ENCODE data around the gene MYL10. TPM values are rescaled to one million over a fixed set of nuclear protein-coding genes. Genes with fewer than 3 reads are reported as not detected.
"Not testable (repeated sequence)": the region's sequence is repeated elsewhere in the genome, so short reads cannot be mapped to it uniquely, and the experiment has no call there.

MYL10 gene
- total RNA-seq, 1 experiment from 2014 or later = not detected

DNA sequence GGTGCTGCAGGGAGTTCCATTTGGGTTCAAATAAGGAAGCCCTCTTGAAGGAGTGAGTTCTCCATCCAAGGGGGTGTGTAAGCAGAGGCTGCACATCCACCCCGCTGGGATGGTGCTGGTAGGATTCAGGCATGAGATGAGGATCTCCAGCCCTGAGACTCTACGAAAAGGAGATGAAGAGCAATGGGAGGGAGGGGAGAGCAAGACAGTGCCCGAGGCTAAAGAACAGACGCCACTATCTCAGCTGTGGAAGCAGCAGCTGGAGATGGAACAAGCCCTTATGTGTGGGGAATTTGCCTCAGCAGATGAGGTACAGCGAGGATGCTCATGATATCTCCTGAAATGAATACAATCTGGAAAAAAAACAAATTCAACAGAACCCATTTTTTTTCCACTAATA is 28.1 kb upstream of the MYL10 start:
- Histone ChIP-seq H2AFZ (no peak overlapping the region), H3K4me2 (no peak overlapping the region), H3K4me3 (no peak overlapping the region), H3K79me2 (ENCODE audit: low read depth) (no peaks in the 10 kb centered on the region), H3K9me2 (ENCODE audit: insufficient read depth) (no peaks in the 10 kb centered on the region), H3K4me1 (replicated peaks; ENCODE audit: insufficient read depth) (no peaks in the 10 kb centered on the region), H3K27ac (no peak overlapping the region), H3F3A (ENCODE audit: insufficient read depth, low read depth) (0 out of 2 replicates have a peak, but pooled peaks cover 4% of the 10 kb centered on the region), H4K20me1 (ENCODE audit: insufficient read depth) (no peaks in the 10 kb centered on the region), H3K9me3 (ENCODE audit: insufficient read depth, low read depth) (no peaks in the 10 kb centered on the region), H3K36me3 (ENCODE audit: low read depth) (no peaks in the 10 kb centered on the region), H3K27me3 (ENCODE audit: insufficient read depth, low read depth) (peaks cover 17% of the 10 kb centered on the region; the same call in 1 of the 2 replicates)
- no peak for DNase-seq
- no peak for TF ChIP-seq EZH2 (IDR thresholded peaks at IDR 0.05; ENCODE audit: low read depth)
- TF ChIP-seq, protein P1, sequence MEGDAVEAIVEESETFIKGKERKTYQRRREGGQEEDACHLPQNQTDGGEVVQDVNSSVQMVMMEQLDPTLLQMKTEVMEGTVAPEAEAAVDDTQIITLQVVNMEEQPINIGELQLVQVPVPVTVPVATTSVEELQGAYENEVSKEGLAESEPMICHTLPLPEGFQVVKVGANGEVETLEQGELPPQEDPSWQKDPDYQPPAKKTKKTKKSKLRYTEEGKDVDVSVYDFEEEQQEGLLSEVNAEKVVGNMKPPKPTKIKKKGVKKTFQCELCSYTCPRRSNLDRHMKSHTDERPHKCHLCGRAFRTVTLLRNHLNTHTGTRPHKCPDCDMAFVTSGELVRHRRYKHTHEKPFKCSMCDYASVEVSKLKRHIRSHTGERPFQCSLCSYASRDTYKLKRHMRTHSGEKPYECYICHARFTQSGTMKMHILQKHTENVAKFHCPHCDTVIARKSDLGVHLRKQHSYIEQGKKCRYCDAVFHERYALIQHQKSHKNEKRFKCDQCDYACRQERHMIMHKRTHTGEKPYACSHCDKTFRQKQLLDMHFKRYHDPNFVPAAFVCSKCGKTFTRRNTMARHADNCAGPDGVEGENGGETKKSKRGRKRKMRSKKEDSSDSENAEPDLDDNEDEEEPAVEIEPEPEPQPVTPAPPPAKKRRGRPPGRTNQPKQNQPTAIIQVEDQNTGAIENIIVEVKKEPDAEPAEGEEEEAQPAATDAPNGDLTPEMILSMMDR (conservative IDR thresholded peaks at IDR 0.05) = no peak
- ChIA-PET CTCF (no interaction called here), POLR2A (ENCODE audit: unreplicated experiment) (no interaction called here)
- BruUV-seq (replicated peaks) = no TSS peak
- intact Hi-C loops (cut with micrococcal nuclease; ENCODE audit: unreplicated experiment) = no loop called here

DNA sequence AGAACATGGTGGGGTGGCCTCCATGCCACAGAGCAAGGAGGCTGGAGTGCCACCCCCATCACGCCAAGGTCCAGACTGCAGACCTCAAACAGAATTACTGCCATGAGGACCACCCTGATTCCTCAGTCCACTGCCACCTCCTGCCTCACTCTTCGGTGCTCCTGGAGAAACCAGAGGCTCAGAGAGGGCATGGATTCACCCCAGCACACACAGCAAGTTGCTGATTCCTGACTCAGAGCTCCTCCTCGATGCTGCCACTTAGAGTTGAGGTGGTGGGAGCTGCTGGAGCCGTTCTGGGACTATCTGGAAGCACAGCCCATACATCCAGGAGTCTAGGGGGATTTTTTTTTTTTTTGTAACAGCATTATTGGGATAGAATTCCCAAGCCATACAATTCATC is 22.0 kb upstream of the MYL10 start:
- Histone ChIP-seq H4K20me1 (ENCODE audit: insufficient read depth) (no peaks in the 10 kb centered on the region), H3K4me2 (peak overlapping the region; percentile 48), H3K4me3 (peak overlapping the region; percentile 17; the same call in 1 of the 2 replicates), H3K4me1 (replicated peaks; ENCODE audit: insufficient read depth) (no peaks in the 10 kb centered on the region), H2AFZ (no peak overlapping the region), H3K9me3 (ENCODE audit: insufficient read depth, low read depth) (no peaks in the 10 kb centered on the region), H3K79me2 (ENCODE audit: low read depth) (no peaks in the 10 kb centered on the region), H3K36me3 (ENCODE audit: low read depth) (no peaks in the 10 kb centered on the region), H3K9me2 (ENCODE audit: insufficient read depth) (no peaks in the 10 kb centered on the region), H3K27me3 (ENCODE audit: insufficient read depth, low read depth) (peaks cover 14% of the 10 kb centered on the region; the same call in 1 of the 2 replicates), H3K27ac (no peak overlapping the region), H3F3A (ENCODE audit: insufficient read depth, low read depth) (no peaks in the 10 kb centered on the region)
- DNase-seq = no peak
- CTCF ChIA-PET = interaction anchor here (1.0 kb wide), 1 partner anchor 109 kb away, joined by 3 read pairs; no protein-coding TSS in a partner anchor
- TF ChIP-seq EZH2 (IDR thresholded peaks at IDR 0.05; ENCODE audit: low read depth) = no peak
- TF ChIP-seq, protein P1 (conservative IDR thresholded peaks at IDR 0.05) = no peak
- intact Hi-C loops (cut with micrococcal nuclease; ENCODE audit: unreplicated experiment) = no loop called here
- BruUV-seq (replicated peaks) = no TSS peak
- POLR2A ChIA-PET (ENCODE audit: unreplicated experiment) = no interaction called here

DNA sequence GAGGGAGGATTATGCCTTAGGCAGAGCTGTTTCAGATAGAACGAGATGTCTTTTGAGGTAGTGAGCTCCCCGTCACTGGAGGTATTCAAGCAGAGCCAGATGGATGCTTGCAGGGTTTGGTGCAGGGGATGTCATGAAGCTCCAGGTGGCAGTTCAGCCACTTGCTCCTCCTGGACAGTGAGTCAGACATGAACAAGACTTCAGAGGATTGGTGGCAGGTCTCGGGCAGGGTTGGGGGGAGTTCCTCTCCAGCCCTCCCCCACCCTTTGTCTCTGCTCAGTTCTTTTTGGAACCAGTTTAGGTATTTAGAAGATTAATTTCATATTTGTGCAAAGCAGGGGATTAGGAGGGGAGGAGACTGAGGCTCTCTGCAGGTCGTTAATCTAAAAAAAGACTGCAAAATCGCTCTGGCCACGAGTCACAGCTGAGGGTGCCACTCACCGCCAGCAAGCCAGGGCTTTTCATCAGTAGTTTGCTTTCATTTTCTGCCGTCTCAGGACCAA is 21.5 kb upstream of the MYL10 start:
- no peaks in the 10 kb centered on the region for H3K9me2 ChIP-seq (ENCODE audit: insufficient read depth)
- peak overlapping the region; percentile 17; the same call in 1 of the 2 replicates for H3K4me3 ChIP-seq
- no peaks in the 10 kb centered on the region for H3K79me2 ChIP-seq (ENCODE audit: low read depth)
- H4K20me1 ChIP-seq (ENCODE audit: insufficient read depth) = no peaks in the 10 kb centered on the region
- H3K36me3 ChIP-seq (ENCODE audit: low read depth) = no peaks in the 10 kb centered on the region
- ChIA-PET POLR2A (ENCODE audit: unreplicated experiment) (no interaction called here), CTCF (no interaction called here)
- no peaks in the 10 kb centered on the region for H3K9me3 ChIP-seq (ENCODE audit: insufficient read depth, low read depth)
- H3K27me3 ChIP-seq (ENCODE audit: insufficient read depth, low read depth) = peaks cover 12% of the 10 kb centered on the region; the same call in 1 of the 2 replicates
- TF ChIP-seq, protein P1 (conservative IDR thresholded peaks at IDR 0.05) = no peak
- TF ChIP-seq EZH2 (IDR thresholded peaks at IDR 0.05; ENCODE audit: low read depth) = no peak
- no peak overlapping the region for H2AFZ ChIP-seq
- no peaks in the 10 kb centered on the region for H3K4me1 ChIP-seq (replicated peaks; ENCODE audit: insufficient read depth)
- H3F3A ChIP-seq (ENCODE audit: insufficient read depth, low read depth) = no peaks in the 10 kb centered on the region
- no TSS peak for BruUV-seq (replicated peaks)
- intact Hi-C loops (cut with micrococcal nuclease; ENCODE audit: unreplicated experiment) = no loop called here
- H3K27ac ChIP-seq = no peak overlapping the region
- no peak for DNase-seq
- peak overlapping the region; percentile 48 for H3K4me2 ChIP-seq

DNA sequence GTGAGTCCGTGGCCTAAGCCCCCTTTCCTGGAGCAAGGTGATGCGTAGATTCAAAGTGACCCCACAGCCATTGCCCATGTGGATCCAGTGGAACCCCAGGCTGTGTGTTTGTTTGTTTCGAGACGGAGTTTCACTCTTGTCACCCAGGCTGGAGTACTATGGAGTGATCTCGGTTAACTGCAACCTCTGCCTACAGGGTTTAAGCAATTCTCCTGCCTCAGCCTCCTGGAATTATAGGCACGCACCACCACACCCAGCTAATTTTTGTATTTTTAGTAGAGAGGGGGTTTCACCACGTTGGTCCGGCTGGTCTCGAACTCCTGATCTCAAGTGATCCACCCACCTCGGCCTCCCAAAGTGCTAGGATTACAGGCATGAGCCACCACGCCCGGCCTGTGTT is 18.8 kb upstream of the MYL10 start:
- H3K4me2 ChIP-seq; H3K27me3 ChIP-seq (ENCODE audit: insufficient read depth, low read depth); H3F3A ChIP-seq (ENCODE audit: insufficient read depth, low read depth); DNase-seq; POLR2A ChIA-PET (ENCODE audit: unreplicated experiment); BruUV-seq (replicated peaks); H3K36me3 ChIP-seq (ENCODE audit: low read depth); H3K27ac ChIP-seq; intact Hi-C loops (cut with micrococcal nuclease; ENCODE audit: unreplicated experiment); H2AFZ ChIP-seq; H4K20me1 ChIP-seq (ENCODE audit: insufficient read depth); H3K4me3 ChIP-seq; H3K4me1 ChIP-seq (replicated peaks; ENCODE audit: insufficient read depth); H3K9me2 ChIP-seq (ENCODE audit: insufficient read depth); H3K9me3 ChIP-seq (ENCODE audit: insufficient read depth, low read depth); H3K79me2 ChIP-seq (ENCODE audit: low read depth); CTCF ChIA-PET: not testable (repeated sequence)
